GM18517 (cell line): Measurements from ENCODE around the gene MRGPRD.
"Not testable (repeated sequence)": the region's sequence is repeated elsewhere in the genome, so short reads cannot be mapped to it uniquely, and the experiment has no call there.

ENCODE experiments used
- ATAC-seq: cut with Tn5 transposase; IDR thresholded peaks from one replicate; pipeline ENCODE4 v1.9.1; 2021; ENCODE audit warnings: mild to moderate bottlenecking, moderate library complexity; ENCODE audit not compliant: unreplicated experiment

The MRGPRD gene

DNA sequence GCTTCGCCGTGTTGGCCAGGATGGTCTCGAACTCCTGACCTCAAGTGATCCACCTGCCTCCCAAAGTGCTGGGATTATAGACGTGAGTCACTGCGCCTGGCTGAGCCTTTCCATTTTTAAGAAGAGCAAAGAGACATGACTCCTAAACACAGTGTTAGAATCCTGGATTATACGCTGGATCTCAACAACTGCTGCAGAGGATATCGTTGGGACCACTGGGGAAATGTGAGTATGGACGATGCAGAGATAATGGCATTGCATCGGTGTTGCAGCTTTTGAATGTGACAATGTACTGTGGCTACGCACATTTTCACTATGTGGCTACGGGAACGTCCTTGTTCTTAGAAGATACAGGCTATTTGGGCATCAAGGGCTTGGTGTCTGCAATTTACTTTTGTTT lies 26.0 kb upstream of the MRGPRD start:
- ATAC-seq: no peak

DNA sequence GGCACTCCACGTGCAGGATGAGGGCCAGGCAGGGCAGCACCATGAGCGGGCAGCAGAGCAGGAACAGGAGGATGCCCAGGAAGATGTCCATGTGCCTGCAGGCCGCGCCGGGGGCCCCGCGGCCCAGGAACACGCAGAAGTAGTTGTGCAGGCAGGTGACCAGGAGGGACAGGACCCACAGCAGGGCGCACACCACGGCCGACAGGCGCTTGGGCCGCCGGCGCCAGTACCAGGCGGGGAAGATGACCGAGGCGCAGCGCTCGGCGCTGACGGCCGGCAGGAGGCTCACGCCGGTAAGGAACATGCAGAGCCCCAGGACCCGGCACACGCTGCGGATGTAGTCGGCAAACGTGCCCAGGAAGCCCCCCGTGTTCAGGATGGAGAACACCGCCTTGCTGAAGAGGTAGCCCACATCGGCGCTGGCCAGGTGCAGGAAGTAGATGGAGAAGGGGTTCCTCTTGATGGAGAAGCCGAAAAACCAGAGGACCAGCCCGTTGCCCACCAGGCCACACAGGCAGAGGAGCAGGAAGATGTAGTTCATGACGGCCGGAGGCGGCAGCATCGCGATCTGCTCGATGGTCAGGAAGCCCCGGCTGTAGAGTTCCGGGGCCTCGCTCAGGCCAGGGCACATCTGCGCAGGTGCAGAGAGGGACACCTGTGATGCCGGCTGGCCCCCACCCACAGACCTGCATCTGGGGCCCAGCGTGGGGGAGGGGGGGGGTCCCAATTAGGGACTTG lies 25.0 kb upstream of the MRGPRD start:
- no peak for ATAC-seq

DNA sequence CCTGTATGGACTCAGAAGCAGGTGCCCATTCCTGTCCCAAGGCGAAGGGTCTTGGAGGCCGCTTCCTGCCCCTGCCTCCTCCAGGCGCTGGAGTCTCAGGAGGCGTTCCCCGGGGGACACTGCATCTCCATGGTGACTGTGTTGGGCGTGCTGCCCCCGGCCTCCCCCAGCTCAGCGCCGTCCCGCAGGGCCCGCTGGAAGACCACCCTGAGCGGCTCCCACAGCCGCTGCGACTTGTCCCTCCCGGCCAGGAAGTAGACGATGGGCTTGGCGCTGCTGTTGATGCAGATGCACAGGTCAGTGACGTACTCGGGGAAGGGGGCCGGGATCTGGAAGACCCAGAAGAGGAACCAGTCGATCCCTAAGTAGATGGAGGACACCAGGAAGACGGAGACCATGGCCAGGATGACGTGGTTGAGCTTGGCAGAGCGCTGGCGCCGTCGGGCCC lies 24.4 kb upstream of the MRGPRD start:
- no peak for ATAC-seq

DNA sequence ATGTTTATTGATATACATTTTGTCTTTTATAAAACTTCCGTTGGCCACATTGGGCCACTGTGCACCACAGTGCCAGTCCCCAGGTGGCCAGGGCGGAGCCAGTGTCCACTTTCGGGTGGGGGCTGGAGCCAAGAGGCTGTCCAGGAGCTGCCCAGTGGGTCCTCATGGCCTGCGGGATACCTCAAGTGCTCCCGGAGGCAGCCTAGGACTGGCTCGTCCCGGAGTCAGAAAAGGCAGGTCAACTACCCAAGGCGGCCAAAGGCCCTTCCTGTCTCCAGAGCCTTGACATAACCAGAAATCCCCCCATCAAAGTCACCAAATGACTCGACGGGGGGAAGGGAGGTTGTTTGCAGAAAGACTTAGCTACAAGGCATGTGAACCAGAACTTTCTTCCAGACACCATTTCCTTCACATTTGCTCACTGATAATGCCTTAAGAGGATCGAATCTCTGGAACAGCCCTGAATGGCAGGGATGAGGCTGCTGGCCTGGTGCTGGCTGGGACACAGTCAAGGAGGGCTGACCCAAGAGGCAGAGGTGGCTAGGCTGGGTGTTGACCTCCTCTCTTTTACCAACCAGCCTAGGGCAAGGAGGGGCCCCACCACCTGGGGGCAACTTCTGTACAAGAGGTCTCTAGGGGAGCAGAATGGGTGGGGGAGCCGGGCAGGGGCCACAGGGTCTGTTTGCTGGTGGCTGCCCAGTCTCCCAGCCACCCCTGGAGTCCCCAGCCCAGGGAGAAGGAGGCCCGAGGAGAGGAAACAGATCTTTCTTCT lies 23.8 kb upstream of the MRGPRD start:
- ATAC-seq: no peak

DNA sequence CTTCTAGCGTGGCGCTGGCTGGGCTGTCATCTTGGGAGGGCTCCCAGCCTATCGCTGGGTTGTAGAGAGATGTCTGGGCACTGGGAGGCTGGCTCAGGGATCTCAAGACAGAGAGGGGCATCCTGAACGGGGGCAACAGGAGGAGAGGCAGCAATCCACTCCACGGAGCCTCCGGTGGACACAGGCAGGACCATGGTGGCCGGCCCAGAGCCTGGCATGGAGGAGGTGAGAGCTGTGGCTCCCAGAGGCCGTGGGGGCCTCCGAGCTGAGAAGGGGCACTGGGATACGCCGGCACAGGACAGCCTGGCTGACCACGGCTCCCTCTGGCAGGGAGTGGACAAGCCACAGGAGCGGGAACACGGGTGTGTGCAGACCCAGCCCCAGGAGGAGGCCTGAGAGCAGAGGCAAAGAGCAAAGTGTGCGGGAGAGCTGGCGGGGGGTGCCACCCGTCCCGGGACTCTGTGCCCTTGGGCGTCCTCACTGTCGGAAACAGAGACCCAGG lies 23.1 kb upstream of the MRGPRD start:
- no peak for ATAC-seq

DNA sequence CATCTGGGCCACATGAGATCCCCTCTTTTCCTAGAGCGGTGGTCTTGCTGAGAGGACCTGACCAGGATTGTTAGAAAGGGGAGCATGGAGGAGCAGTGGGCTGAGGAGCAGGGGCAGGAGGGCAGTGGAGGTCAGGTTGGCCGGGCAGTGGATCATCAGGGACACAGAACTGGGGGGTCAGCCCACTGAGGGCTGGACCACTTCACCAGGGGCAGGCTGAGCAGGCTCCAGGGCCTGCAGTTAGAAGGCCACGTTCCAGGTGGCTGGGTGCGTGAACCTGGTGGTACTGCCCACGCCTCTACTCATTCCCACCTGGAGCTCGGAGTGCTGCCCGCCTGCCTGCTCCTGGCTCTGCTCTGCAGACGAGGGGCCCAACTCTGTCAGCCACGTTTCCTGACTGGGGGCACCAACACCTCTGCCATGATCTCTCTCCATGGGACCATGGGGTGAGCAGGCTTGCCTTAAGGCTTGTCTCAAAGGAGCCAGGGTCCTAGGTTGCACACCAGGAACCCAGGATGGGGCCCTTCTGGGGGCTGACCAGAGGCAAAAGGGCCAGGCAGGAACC lies 22.6 kb upstream of the MRGPRD start:
- no peak for ATAC-seq

DNA sequence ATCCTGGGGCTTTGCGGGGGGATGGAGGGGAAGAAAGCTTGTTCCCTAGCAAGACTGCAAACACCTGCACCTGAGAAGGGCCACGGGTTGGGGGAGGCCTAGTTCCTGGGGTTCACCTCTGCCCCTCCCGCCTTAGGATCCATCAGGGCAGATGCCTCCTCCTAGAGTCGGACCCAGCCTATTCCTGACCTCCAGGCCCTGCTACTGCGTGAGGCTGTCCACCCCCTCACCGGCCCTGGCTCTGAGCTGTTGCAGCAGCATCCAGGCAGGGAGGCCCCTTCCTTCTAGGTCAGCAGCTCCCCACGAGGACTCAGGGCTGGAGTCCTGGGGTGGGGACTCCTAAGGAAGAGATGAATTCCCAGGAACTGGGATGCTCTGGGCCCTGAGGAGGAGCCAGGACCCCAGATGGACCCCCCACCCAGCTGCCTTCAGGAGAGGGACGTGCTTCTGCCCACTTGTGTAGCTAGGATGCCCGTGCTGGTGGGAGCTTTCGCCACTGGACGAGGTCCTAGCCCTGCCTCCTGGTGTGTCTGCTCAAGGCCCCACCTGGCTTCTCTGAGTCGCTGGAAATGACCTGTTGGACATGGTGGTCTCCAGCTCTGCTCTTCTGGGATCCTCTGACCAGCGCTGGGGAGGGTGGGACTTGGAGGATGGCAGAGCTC lies 21.9 kb upstream of the MRGPRD start:
- no peak for ATAC-seq

DNA sequence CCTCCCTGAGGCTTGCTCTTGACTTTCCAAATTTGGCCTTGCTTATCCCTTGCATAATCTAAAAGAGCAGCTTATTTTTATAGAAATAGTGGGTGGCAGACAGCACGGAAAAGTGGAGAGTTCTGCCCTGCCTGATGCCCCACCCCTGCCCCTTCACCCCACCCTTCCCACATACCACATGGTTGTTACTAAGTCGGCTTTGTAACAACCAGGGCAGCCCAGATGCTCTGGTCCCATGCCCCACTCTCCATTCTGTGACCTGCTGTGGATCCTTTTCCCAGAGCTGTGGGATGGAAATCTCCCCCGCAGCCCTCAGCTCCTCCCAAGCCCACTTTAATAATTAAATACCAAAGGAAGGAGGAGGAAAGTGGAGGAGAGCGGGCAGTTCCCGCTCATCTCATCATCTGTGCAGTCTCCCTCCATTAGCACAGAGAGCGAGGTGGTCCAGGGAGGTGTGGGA lies 21.4 kb upstream of the MRGPRD start:
- no peak for ATAC-seq

DNA sequence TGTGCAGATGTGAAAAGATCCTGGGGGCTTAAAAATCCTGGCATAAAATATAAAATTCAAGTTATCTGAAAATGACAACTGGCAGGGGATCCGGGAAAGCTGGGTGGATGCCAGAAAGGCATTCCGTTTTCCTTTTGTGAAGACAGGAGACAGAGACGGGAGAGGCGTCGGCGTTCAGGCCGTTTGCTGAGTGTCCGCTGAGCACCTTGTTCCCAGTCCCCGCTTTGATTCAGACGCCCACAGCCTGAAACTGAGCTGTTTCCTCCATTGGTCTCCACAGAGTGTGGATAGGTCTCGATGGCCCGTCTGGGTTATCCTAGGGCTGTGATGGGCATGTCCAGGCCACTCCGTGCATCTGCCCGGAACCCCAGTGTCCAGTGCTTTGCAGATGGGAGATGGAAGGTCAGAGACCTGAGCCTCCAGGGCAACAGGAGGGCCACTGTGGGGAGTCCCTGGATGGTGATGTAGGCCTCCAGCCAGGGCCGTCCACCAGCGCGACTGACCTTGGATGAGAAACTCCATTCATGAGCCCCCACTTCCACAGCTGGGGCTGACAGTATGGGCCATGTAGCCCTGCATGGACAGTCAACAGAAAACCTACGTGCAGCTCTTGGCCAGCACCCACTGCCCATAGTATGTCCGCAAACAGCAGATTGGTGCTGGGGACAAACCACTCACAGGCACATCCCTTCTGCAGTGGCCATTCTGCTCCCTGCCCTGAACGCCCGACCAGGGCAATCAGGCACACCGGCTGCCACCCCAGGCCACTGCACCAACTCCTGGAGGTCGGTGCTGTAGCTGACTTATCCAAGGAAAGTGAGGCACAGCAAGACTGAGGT lies 20.7 kb upstream of the MRGPRD start:
- ATAC-seq: no peak

DNA sequence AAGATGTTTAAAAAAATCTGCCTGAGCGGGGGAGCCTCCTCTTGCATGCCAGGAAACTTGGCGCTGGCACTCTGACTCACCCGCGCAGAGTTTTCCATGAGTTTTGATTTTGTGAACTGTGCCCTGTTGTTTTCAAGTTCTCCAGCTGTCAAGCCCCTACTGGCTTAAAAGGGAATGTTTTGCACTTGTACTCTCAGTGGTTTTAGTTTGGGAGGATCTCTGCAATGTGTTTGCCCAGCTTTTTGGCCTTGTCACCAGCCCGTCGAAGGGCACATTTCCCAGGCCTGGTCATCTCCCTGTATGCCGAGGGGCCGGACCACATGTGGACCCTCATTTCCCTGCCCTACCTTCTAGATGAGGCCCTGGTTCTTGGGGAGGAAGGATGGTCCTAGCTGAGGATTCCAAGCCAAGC lies 20.1 kb upstream of the MRGPRD start:
- no peak for ATAC-seq

DNA sequence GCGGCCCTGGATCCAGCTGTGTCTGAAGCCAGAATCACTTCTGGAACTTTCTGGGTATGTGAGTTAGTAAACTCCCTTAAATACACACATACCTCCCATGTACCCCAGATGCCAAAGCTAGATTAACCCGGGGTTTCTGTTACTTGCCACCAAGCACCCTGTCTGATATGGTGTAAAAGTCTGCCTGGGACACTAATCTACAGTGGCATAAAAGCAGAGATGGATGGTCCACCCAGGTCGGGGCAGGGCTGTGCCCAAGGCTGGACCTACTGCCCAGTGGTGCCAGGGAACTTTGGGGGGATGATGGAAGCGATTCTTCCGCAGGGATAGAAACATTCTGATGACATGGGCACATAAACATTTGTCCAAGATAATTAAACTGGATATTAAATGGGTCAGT lies 19.6 kb upstream of the MRGPRD start:
- no peak for ATAC-seq

DNA sequence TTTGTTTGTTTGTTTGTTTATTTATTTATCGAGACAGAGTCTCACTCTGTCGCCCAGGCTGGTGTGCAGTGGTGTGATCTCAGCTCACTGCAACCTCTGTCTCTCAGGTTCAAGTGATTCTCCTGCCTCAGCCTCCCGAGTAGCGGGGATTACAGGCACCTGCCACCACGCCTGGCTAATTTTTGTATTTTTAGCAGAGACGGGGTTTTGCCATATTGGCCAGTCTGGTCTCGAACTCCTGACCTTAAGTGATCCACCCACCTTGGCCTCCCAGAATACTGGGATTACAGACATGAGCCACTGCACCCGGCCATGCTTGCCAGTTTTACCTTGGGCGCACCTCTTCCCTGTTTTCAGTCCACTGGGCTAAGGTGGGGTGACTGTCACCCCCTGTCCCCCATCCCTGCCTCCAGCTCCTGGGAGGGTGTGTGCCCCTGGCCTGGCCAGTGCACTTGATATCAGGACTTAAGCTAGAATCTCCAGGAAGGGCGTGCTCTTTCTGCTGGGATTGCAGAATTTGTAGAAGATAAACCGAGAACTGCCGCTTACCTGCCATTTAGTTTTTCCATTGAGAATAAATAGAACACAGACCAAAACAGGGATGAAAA lies 19.1 kb upstream of the MRGPRD start:
- ATAC-seq: not testable (repeated sequence)

DNA sequence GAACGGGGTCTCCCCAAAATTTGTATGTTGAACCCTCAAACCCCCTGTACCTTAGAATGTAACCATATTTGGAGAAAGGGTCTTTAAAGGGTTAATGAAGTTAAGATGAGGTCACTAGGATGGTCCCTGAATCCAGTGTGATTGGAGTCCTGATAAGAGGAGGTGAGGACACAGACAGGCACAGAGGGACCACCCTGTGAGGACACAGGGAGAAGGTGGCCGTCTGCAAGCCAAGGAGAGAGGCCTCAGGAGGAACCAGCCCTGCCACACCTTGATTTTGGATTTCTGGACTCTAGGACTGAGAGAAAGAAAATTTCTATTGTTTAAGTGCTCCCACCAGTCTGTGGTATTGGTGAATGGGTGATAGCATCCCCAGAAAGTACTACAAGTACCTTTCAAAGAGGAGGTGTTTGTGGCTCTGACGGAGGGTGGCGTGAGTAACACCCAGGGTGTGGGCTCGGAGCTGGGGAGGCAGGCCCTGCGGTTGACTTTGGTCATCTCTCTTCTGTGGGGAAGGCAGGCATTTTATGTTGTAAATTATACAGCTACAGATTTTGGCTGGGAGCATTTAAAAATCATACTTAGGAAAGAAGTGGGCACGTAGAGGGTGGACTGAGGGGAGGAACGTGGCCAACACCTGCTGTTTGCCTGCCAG lies 18.4 kb upstream of the MRGPRD start:
- ATAC-seq: no peak

DNA sequence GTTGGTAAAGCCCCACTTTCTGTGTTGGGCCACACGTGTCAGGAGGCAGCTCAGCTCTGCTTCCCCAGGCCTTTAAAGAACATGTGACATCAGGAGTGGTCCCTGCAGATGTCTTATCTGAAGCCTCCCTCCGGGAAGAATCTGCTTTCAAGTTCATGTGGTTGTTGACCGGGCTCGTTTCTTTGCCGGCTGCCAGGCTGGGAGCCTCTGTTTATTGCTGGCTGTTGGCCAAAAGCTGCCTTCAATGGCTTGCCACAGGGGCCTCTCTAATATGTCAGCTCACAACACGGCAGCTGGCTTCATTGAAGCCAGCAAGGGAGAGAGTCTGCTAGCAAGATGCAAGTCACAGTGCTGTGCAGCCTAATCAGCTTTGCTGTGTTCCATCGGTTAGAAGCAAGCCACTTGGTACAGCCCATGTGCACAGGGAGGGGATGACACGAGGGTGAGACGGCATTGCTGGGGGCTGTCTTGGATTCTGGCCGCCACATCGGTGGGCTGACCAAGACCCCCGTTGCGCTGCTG lies 17.7 kb upstream of the MRGPRD start:
- ATAC-seq: no peak

DNA sequence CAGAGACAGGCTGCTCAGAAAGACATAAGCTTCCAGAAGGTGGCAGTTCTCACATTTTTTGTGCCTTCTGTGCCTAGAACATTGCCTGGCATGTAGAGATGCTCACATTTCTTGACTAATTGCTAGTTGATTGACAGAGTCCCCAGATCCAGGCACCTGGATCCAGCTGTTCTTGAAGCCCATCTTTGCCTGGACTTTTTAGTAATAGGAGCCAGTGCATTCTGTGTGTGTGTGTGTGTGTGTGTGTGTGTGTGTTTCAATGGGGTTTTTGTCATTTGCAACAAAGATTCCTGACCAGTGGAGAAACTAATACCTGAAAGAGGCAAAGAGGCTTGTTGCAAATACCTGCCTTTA lies 17.2 kb upstream of the MRGPRD start:
- ATAC-seq: no peak

DNA sequence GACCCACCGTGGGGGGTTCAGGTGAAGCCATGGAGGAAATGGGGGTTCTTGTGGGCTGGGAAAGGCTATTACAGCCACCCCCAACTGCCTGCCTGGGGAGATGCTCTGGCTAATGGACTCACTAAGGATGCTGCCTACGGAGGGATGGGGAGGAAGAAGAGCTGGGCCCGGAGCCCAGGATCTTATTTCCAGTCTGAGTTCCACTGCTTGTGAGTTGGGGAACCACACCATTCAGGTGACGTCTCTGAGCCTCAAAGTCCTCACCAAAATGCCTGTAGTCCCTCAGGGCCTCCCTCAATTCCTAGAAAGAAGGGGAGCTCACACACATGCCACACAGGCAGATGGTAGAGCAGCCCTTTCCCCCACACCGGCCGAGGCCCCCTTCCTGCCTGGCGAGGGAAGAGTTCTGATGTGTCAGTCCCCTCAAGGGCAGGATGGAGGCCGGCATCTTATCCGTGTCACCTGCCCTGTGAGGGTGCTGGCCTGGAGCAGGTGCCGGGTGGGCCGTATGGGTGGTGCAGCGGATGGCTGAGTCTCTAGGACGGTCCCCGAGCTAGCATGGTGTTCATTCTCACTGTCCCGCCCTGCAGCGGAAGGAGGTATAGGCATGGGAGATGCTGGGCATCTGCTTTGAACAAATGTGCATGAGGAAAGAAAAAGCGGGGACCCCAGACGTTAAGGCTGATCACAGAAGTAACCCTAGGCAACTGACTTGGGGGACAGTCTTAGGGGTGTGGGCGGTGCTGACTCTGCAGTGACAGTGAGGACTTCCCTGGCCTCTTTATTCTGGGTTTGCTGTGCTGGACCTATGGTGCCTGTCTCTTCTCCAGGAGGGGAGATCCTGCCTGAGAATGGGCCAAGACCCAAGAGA lies 16.6 kb upstream of the MRGPRD start:
- no peak for ATAC-seq

DNA sequence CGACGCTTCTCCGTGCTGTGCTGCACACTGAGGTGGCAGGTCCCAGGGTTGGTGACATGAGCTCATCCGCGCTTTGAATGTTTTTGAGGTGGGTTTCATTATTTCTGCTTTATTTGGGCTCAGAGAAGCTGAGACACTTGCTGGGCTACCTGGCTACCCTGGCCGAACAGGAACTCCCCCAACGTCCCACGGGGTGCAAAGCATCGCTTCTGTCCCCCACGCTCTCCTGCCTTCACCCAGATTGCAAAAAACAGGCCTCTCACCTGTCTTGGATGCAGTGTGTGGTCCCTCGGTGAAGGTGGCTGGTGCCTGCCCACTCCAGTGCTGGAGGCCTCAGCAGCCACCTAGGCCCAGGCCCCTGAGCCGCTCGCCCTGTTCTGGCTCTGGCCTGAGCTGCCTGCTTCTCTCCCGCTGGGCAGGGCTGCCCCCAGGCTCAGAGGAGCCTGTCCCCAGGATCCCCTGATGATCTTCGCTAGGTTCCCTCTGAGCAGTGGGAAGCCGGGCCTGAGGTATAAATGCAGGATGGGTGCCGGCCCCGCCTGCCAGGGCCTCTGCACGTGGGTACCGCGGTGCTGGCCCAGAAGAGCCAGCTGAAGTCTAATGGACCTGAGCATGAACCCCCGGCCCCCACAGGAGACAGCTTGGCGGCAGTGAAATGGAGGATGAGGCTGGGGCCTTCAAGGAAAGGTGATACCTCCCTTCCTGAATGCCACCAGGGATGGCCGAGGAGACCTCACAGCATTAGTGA lies 15.8 kb upstream of the MRGPRD start:
- no peak for ATAC-seq

DNA sequence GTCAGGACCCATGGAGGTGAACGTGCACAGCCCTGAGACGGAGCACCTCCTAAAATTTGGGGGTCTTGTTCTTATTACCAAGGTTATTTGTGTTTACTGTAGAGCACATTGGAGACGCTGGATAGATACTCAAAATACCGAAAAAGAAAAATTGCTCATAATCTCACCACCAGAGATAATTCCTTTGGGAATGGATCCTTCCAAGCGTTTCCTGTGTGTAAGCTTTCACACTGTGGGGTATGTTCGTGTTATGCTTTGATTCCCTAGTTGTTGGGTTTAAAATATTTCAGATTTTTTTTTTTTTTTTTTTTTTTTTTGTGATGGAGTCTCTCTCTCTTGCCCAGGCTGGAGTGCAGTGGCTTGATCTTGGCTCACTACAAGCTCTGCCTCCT lies 14.1 kb upstream of the MRGPRD start:
- no peak for ATAC-seq
